Stomach (tissue), 4 donors: ENCODE data around the gene SLC13A5.

Experiments
- CTCF ChIP-seq, 7 experiments: fragments of 450-650 bp in 4 of 7; fragments of 200-600 bp in 3 of 7; sonication (generic) in 3 of 7; IDR thresholded peaks; one replicate each; pipeline ENCODE4 v1.5.1; 2016 to 2019; ENCODE audit warnings: antibody characterized with exemption in 7 of 7, control low read depth in 2 of 7, mild to moderate bottlenecking in 1 of 7
- POLR2AphosphoS5 ChIP-seq, 3 donors: sonication (generic); formaldehyde crosslinking; IDR thresholded peaks; one replicate each; pipeline ENCODE4 v1.6.1; 2016; ENCODE audit warnings: antibody characterized with exemption in 3 of 3

GRCh38 chr17:6637458-6637840 is 75.7 kb downstream of the SLC13A5 start:
- TF ChIP-seq CTCF (IDR thresholded peaks at IDR 0.05) (no peak), POLR2AphosphoS5 (IDR thresholded peaks at IDR 0.05) (no peak)
